K562 (cell line): Measurements from ENCODE around the gene TMEM33. TPM values are rescaled to one million over a fixed set of nuclear protein-coding genes. Genes with fewer than 3 reads are reported as not detected.

Experiments used
- ATAC-seq: fragments of 200-7000 bp; cut with Tn5 transposase; 3 replicates; pipeline ENCODE4 v1.9.1; 2020; ENCODE audit warnings: moderate library complexity
- BruUV-seq: library from RNA; stranded (reverse); fragments of 400-500 nt; replicated peaks from 2 replicates; lab custom pipeline; 2021; lab: Mats Ljungman, UMichigan
- CTCF ChIA-PET: fragments of 300-600 bp; formaldehyde crosslinking; extraction: SDS; loops from one replicate; lab custom pipeline; 2021; ENCODE audit warnings: low intra/inter-chr PET ratio; lab: Yijun Ruan, JAX
- POLR2A ChIA-PET: fragments of 300-600, 350-650 bp; sonication (Branson Sonifier 250); formaldehyde crosslinking; extraction: SDS; loops from one replicate; lab custom pipeline; 2021; ENCODE audit warnings: antibody characterized with exemption, inconsistent platforms; lab: Yijun Ruan, JAX
- DNase-seq, 4 experiments: peaks; one replicate each; pipeline versions ENCODE4 v3.0.0 to v3.0.0-alpha.2; 2011 to 2018; ENCODE audit warnings: low spot score in 3 of 4, mixed read lengths in 3 of 4; ENCODE audit errors: extremely low read depth in 1 of 4
- FAIRE-seq: peaks from 2 replicates; lab custom pipeline; 2011; peaks lifted over from hg19 to GRCh38; lab: Jason Lieb, UNC
- H2AFZ ChIP-seq: 2 replicates; pipeline ENCODE4 v1.6.0; 2011; ENCODE audit warnings: low read depth, low read length, control low read depth, inconsistent platforms
- H3K27ac ChIP-seq: fragments of 200-600 bp; 3 replicates; pipeline ENCODE4 v1.8.0; 2011; ENCODE audit warnings: low read depth, mild to moderate bottlenecking, control low read depth, inconsistent platforms, low read length, moderate library complexity, mixed read lengths; ENCODE audit errors: extremely low read depth
- H3K27me3 ChIP-seq, 2 experiments: fragments of 300-600 bp in 1 of 2; 2 replicates in 1 of 2; 3 replicates in 1 of 2; pipeline versions ENCODE4 v1.6.0 to v1.8.0; 2011; ENCODE audit warnings: inconsistent platforms in 2 of 2, low read length in 2 of 2, mild to moderate bottlenecking in 1 of 2, mixed read lengths in 1 of 2, moderate library complexity in 1 of 2; ENCODE audit not compliant: control insufficient read depth in 2 of 2, insufficient read depth in 2 of 2
- H3K36me3 ChIP-seq: fragments of 300-600 bp; 3 replicates; pipeline ENCODE4 v1.8.0; 2011; ENCODE audit warnings: mild to moderate bottlenecking, low read length, inconsistent platforms; ENCODE audit not compliant: control insufficient read depth, insufficient read depth
- H3K4me1 ChIP-seq, 2 experiments: fragments of 200-600 bp in 1 of 2; replicated peaks in 1 of 2; 2 replicates in 1 of 2; 3 replicates in 1 of 2; pipeline versions ENCODE4 v1.5.1 to v1.8.0; 2011; ENCODE audit warnings: inconsistent platforms in 2 of 2, low read length in 2 of 2, mild to moderate bottlenecking in 1 of 2, mixed read lengths in 1 of 2, moderate library complexity in 1 of 2; ENCODE audit not compliant: control insufficient read depth in 2 of 2, insufficient read depth in 2 of 2
- H3K4me2 ChIP-seq: 2 replicates; pipeline ENCODE4 v1.6.1; 2011; ENCODE audit warnings: low read length, control low read depth, inconsistent platforms, mixed read lengths; ENCODE audit not compliant: insufficient read depth
- H3K4me3 ChIP-seq: fragments of 200-600 bp; sonication (generic), shearing (Covaris generic); 2 replicates; pipeline ENCODE4 v1.5.1; 2016; ENCODE audit warnings: control low read depth, inconsistent platforms
- H3K79me2 ChIP-seq: fragments of 200-600 bp; 3 replicates; pipeline ENCODE4 v1.8.0; 2011; ENCODE audit warnings: low read length, inconsistent platforms; ENCODE audit not compliant: control insufficient read depth, insufficient read depth
- H3K9ac ChIP-seq, 2 experiments: 2 replicates each; pipeline versions ENCODE4 v1.6.0 to v1.6.1; 2011; ENCODE audit warnings: low read depth in 2 of 2, low read length in 2 of 2, control low read depth in 1 of 2, inconsistent platforms in 1 of 2, mild to moderate bottlenecking in 1 of 2, mixed read lengths in 1 of 2; ENCODE audit not compliant: insufficient read depth in 1 of 2
- H3K9me1 ChIP-seq: one replicate; pipeline ENCODE4 v1.6.0; 2011; ENCODE audit warnings: inconsistent platforms, mild to moderate bottlenecking, low read length, moderate library complexity; ENCODE audit not compliant: control insufficient read depth, insufficient read depth
- H3K9me3 ChIP-seq: replicated peaks from 2 replicates; pipeline ENCODE4 v1.5.1; 2011; ENCODE audit warnings: low read depth, low read length, inconsistent platforms; ENCODE audit not compliant: control insufficient read depth, insufficient read depth
- H4K20me1 ChIP-seq: replicated peaks from 2 replicates; pipeline ENCODE4 v1.6.1; 2011; ENCODE audit warnings: low read length, inconsistent platforms, mixed read lengths; ENCODE audit not compliant: control insufficient read depth, insufficient read depth
- CREB5 ChIP-seq: fragments of 250-450 bp; sonication (Bioruptor Pico); IDR thresholded peaks from 2 replicates; pipeline ENCODE4 v1.5.0; 2020; ENCODE audit warnings: mild to moderate bottlenecking
- EP300 ChIP-seq: IDR thresholded peaks from 2 replicates; pipeline ENCODE4 v1.6.1; 2012; ENCODE audit warnings: low read length, improper control_type of control experiment
- HDAC6 ChIP-seq: IDR thresholded peaks from 2 replicates; pipeline ENCODE4 v1.6.1; 2012; ENCODE audit warnings: low read depth, mild to moderate bottlenecking, control low read depth, inconsistent platforms, low read length, moderate library complexity
- HOMEZ ChIP-seq: fragments of 250-450 bp; sonication (Bioruptor Pico); IDR thresholded peaks from 2 replicates; pipeline ENCODE4 v1.4.0; 2020; ENCODE audit warnings: mild to moderate bottlenecking, moderate library complexity
- MCM7 ChIP-seq, 2 experiments: fragments of 450-650 bp; IDR thresholded peaks; 2 replicates each; pipeline ENCODE4 v1.6.1; 2016 to 2018
- PHF8 ChIP-seq: fragments of 200-600 bp; sonication (generic); IDR thresholded peaks from 2 replicates; pipeline ENCODE4 v1.6.1; 2012; ENCODE audit warnings: mixed run types, mild to moderate bottlenecking, inconsistent platforms, low read length, moderate library complexity, borderline replicate concordance
- RAD21 ChIP-seq, 2 experiments: fragments of 250-450 bp in 1 of 2; fragments of 450-650 bp in 1 of 2; sonication (Bioruptor Pico) in 1 of 2; formaldehyde crosslinking in 1 of 2; IDR thresholded peaks in 1 of 2; conservative IDR thresholded peaks in 1 of 2; 2 replicates each; pipeline versions ENCODE4 v1.4.0 to v1.8.0; 2020 to 2022; ENCODE audit warnings: mild to moderate bottlenecking in 2 of 2, moderate library complexity in 1 of 2
- SAP30 ChIP-seq: fragments of 200-600 bp; sonication (generic); IDR thresholded peaks from 2 replicates; pipeline ENCODE4 v1.6.1; 2012; ENCODE audit warnings: borderline replicate concordance, low read depth, mild to moderate bottlenecking, moderate library complexity, low read length, control low read depth, inconsistent platforms; ENCODE audit not compliant: insufficient read depth, poor library complexity, severe bottlenecking
- SMARCA4 ChIP-seq: fragments of 450-650 bp; IDR thresholded peaks from 2 replicates; pipeline ENCODE4 v1.6.1; 2016
- SMC3 ChIP-seq: conservative IDR thresholded peaks from 2 replicates; pipeline ENCODE4 v1.6.1; 2011; ENCODE audit warnings: low read depth, low read length, improper control_type of control experiment; ENCODE audit not compliant: insufficient read depth
- SNAPC5 ChIP-seq: fragments of 250-450 bp; sonication (Bioruptor Pico); IDR thresholded peaks from 2 replicates; pipeline ENCODE4 v1.8.0; 2021; ENCODE audit warnings: moderate library complexity, mild to moderate bottlenecking, inconsistent platforms
- THAP7 ChIP-seq: fragments of 250-450 bp; sonication (Bioruptor Pico); IDR thresholded peaks from 2 replicates; pipeline ENCODE4 v1.5.0; 2021
- ZBTB9 ChIP-seq: fragments of 450-650 bp; formaldehyde crosslinking; IDR thresholded peaks from 2 replicates; pipeline ENCODE4 v1.4.0; 2020; ENCODE audit warnings: mild to moderate bottlenecking, moderate library complexity
- ZKSCAN1 ChIP-seq: fragments of 150-350 bp; IDR thresholded peaks from 2 replicates; pipeline ENCODE4 v1.6.1; 2016; ENCODE audit warnings: low read depth, low read length
- ZNF174 ChIP-seq: fragments of 250-450 bp; sonication (Bioruptor Pico); IDR thresholded peaks from 2 replicates; pipeline ENCODE4 v1.4.0; 2020; ENCODE audit warnings: mild to moderate bottlenecking
- ZNF324 ChIP-seq: fragments of 250-450 bp; sonication (Bioruptor Pico); IDR thresholded peaks from 2 replicates; pipeline ENCODE4 v1.4.0; 2020; ENCODE audit warnings: mild to moderate bottlenecking
- WGBS: fragments of 100-300 bp; shearing (Covaris generic); methylation state at CpG from one replicate; pipeline ENCODE4 v1.1.6; 2016; ENCODE audit warnings: low coverage, mixed read lengths; ENCODE audit not compliant: insufficient coverage; ENCODE audit errors: missing lambda C conversion rate; 5-methylcytosine and 5-hydroxymethylcytosine counted together
- in situ Hi-C: fragments of 300-500 bp; cut with MboI; formaldehyde crosslinking; loops from 4 replicates; pipeline ENCODE4 v1.15.0; 2018; ENCODE audit warnings: inconsistent platforms, mixed read lengths
- intact Hi-C: fragments of 100-400 bp; cut with micrococcal nuclease; formaldehyde crosslinking; loops from 2 replicates; pipeline ENCODE4 v1.14.2; 2022
- polyA plus RNA-seq, 8 experiments: library from polyadenylated mRNA; depleted of rRNA in 4 of 8; stranded (reverse) in 5 of 8; unstranded in 3 of 8; fragments of >200 nt; fragmentation: Nextera tagmentation in 2 of 8; fragmentation: Illumina TruSeq in 1 of 8; extraction: Ambion mirVana in 2 of 8; extraction: Trizol in 1 of 8; gene quantifications; 2 replicates each; pipeline versions ENCODE4 v1.2.1 to v1.2.3, GENCODE V29; 2011 to 2014; ENCODE audit warnings: inconsistent platforms in 1 of 8, missing spikeins in 1 of 8
- total RNA-seq, 7 experiments: library from RNA; depleted of rRNA in 6 of 7; stranded (reverse); fragments of >200 nt in 6 of 7; fragmentation: Illumina TruSeq in 2 of 7; extraction: Trizol in 2 of 7; gene quantifications; 2 replicates each; pipeline versions ENCODE4 v1.2.1 to v1.2.3, GENCODE V29; 2011 to 2021; ENCODE audit warnings: low replicate concordance in 1 of 7

Gene TMEM33
- total and polyA plus RNA-seq, 9 of the 15 experiments (the other 6 are each of a cell fraction or from before 2014, with no cell fraction given) = 16.8 to 85.9 (median 67.9) TPM

GRCh38 chr4:41943506-41943905 is 8.3 kb downstream of the TMEM33 start:
- H3K9me3 ChIP-seq = no peaks in the 10 kb centered on the region
- no peaks in the 10 kb centered on the region for H3K27me3 ChIP-seq
- in situ Hi-C loops = no loop called here
- ATAC-seq (no peak), DNase-seq (no peak), FAIRE-seq (peak; percentile 52)
- H2AFZ ChIP-seq = no peak overlapping the region
- POLR2A ChIA-PET = interaction anchor here (1.3 kb wide), 1 partner anchor 8 kb away, joined by 3 read pairs; the partner anchor contains the start of gene TMEM33
- no peaks in the 10 kb centered on the region for H3K9me1 ChIP-seq
- CTCF ChIA-PET = no interaction called here
- no peak overlapping the region for H3K4me3 ChIP-seq
- H3K27ac ChIP-seq = no peak overlapping the region
- no peak overlapping the region for H3K9ac ChIP-seq
- intact Hi-C loops = no loop called here
- H3K79me2 ChIP-seq = peaks cover 34% of the 10 kb centered on the region
- 100% methylated on average over 2 of the region's 2 CpGs for WGBS
- no peak overlapping the region for H3K4me2 ChIP-seq
- peaks cover 93% of the 10 kb centered on the region for H3K36me3 ChIP-seq
- H4K20me1 ChIP-seq = no peaks in the 10 kb centered on the region
- no TSS peak for BruUV-seq
- H3K4me1 ChIP-seq = no peaks in the 10 kb centered on the region; a peak in 2 of 5 replicates
- TF ChIP-seq SMC3 (no peak), MCM7 (IDR thresholded peaks at IDR 0.05) (no peak), SAP30 (no peak), HDAC6 (no peak), SMARCA4 (no peak), EP300 (no peak), CREB5 (CRISPR knock-in tag) (no peak), ZNF174 (no peak), HOMEZ (no peak), SNAPC5 (CRISPR knock-in tag) (no peak), THAP7 (CRISPR knock-in tag) (no peak), ZNF324 (CRISPR knock-in tag) (no peak), PHF8 (no peak), ZBTB9 (no peak), ZKSCAN1 (no peak), RAD21 (CRISPR knock-in tag; conservative IDR thresholded peaks at IDR 0.05 in 1 of 2, IDR thresholded peaks at IDR 0.05 in 1 of 2) (no peak)
